ENCODE results near the gene VPS51. TPM values are rescaled to one million over a fixed set of nuclear protein-coding genes. Genes with fewer than 3 reads are reported as not detected.
A peak's percentile ranks its signal among the peaks of the same experiment; 100 is the strongest.

VPS51 gene
- total and polyA plus RNA-seq, 10 of the 15 experiments (the other 5 are each of a cell fraction or from before 2014, with no cell fraction given) = 1.5 to 279 (median 53.2) TPM

DNA sequence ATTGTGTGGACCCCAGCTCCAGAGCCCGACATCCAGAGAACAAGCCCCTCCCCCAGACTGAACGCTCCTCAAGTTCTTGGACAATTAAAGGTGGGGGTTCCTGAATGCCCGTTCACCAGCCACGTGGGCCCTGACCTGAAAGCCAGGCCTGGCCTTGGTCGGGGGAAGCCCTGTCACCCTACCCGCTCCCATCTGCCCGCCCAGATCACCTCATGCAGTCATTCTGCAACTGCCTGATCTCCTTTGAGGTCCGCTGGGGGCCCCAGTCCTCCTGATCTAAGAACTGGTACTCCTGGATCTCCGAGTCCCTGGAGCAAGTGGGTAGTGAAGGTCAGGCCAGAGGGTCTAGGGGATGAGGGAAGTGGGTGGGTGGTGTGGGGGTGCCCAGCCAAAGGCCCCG is 28.6 kb upstream of the VPS51 start (continued):
- TF ChIP-seq, protein P1, sequence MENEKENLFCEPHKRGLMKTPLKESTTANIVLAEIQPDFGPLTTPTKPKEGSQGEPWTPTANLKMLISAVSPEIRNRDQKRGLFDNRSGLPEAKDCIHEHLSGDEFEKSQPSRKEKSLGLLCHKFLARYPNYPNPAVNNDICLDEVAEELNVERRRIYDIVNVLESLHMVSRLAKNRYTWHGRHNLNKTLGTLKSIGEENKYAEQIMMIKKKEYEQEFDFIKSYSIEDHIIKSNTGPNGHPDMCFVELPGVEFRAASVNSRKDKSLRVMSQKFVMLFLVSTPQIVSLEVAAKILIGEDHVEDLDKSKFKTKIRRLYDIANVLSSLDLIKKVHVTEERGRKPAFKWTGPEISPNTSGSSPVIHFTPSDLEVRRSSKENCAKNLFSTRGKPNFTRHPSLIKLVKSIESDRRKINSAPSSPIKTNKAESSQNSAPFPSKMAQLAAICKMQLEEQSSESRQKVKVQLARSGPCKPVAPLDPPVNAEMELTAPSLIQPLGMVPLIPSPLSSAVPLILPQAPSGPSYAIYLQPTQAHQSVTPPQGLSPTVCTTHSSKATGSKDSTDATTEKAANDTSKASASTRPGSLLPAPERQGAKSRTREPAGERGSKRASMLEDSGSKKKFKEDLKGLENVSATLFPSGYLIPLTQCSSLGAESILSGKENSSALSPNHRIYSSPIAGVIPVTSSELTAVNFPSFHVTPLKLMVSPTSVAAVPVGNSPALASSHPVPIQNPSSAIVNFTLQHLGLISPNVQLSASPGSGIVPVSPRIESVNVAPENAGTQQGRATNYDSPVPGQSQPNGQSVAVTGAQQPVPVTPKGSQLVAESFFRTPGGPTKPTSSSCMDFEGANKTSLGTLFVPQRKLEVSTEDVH (IDR thresholded peaks at IDR 0.05; ENCODE audit: low read depth, partially characterized antibody) = no peak
- TF ChIP-seq, protein P2, sequence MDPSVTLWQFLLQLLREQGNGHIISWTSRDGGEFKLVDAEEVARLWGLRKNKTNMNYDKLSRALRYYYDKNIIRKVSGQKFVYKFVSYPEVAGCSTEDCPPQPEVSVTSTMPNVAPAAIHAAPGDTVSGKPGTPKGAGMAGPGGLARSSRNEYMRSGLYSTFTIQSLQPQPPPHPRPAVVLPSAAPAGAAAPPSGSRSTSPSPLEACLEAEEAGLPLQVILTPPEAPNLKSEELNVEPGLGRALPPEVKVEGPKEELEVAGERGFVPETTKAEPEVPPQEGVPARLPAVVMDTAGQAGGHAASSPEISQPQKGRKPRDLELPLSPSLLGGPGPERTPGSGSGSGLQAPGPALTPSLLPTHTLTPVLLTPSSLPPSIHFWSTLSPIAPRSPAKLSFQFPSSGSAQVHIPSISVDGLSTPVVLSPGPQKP (IDR thresholded peaks at IDR 0.05; ENCODE audit: low read depth, low read length) = no peak
- TF ChIP-seq, protein P3, sequence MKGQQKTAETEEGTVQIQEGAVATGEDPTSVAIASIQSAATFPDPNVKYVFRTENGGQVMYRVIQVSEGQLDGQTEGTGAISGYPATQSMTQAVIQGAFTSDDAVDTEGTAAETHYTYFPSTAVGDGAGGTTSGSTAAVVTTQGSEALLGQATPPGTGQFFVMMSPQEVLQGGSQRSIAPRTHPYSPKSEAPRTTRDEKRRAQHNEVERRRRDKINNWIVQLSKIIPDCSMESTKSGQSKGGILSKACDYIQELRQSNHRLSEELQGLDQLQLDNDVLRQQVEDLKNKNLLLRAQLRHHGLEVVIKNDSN (IDR thresholded peaks at IDR 0.05; ENCODE audit: borderline replicate concordance, extremely low read length, insufficient read depth, low read depth, low read length) = no peak
- no peak for TF ChIP-seq NBN (IDR thresholded peaks at IDR 0.05)
- no peak for TF ChIP-seq NFIC (IDR thresholded peaks at IDR 0.05; ENCODE audit: low read depth, low read length)
- TF ChIP-seq ZNF207 (IDR thresholded peaks at IDR 0.05; ENCODE audit: borderline replicate concordance) = no peak
- no peak for TF ChIP-seq HDAC6 (IDR thresholded peaks at IDR 0.05; ENCODE audit: unreplicated experiment)
- TF ChIP-seq, protein P4, sequence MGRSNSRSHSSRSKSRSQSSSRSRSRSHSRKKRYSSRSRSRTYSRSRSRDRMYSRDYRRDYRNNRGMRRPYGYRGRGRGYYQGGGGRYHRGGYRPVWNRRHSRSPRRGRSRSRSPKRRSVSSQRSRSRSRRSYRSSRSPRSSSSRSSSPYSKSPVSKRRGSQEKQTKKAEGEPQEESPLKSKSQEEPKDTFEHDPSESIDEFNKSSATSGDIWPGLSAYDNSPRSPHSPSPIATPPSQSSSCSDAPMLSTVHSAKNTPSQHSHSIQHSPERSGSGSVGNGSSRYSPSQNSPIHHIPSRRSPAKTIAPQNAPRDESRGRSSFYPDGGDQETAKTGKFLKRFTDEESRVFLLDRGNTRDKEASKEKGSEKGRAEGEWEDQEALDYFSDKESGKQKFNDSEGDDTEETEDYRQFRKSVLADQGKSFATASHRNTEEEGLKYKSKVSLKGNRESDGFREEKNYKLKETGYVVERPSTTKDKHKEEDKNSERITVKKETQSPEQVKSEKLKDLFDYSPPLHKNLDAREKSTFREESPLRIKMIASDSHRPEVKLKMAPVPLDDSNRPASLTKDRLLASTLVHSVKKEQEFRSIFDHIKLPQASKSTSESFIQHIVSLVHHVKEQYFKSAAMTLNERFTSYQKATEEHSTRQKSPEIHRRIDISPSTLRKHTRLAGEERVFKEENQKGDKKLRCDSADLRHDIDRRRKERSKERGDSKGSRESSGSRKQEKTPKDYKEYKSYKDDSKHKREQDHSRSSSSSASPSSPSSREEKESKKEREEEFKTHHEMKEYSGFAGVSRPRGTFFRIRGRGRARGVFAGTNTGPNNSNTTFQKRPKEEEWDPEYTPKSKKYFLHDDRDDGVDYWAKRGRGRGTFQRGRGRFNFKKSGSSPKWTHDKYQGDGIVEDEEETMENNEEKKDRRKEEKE (IDR thresholded peaks at IDR 0.05) = no peak
- no peak; the same call in 1 of the 2 replicates for TF ChIP-seq GATAD2B (conservative IDR thresholded peaks at IDR 0.05; ENCODE audit: low read depth)
- TF ChIP-seq POU2F2 (IDR thresholded peaks at IDR 0.05; ENCODE audit: borderline replicate concordance, low read depth, low read length) = no peak
- no peak for TF ChIP-seq NFYB (IDR thresholded peaks at IDR 0.05; ENCODE audit: insufficient read depth, low read depth, low read length)
- no peak for TF ChIP-seq CREB1 (IDR thresholded peaks at IDR 0.05; ENCODE audit: low read depth)
- no peak for TF ChIP-seq POLR2AphosphoS5 (IDR thresholded peaks at IDR 0.05; ENCODE audit: low read length)
- peak; percentile 12 to 39; a peak in 1 of 4 replicates for TF ChIP-seq IKZF2 (IDR thresholded peaks at IDR 0.05)
- no peak for TF ChIP-seq JUND (IDR thresholded peaks at IDR 0.05; ENCODE audit: low read depth, low read length)
- TF ChIP-seq SIX5 (IDR thresholded peaks at IDR 0.05; ENCODE audit: low read depth, low read length, severe bottlenecking) = no peak
- TF ChIP-seq PAX5 (IDR thresholded peaks at IDR 0.05; ENCODE audit: borderline replicate concordance, low read depth, low read length) = peak; percentile 47; the same call in 1 of the 2 replicates
- peak; percentile 89 for TF ChIP-seq EED (IDR thresholded peaks at IDR 0.05; ENCODE audit: low read depth)
- TF ChIP-seq NR2F1 (conservative IDR thresholded peaks at IDR 0.05) = peak; percentile 53; the same call in 1 of the 2 replicates
- peak; percentile 30; the same call in 1 of the 2 replicates for TF ChIP-seq DPF2 (IDR thresholded peaks at IDR 0.05)
- TF ChIP-seq ZNF384 (IDR thresholded peaks at IDR 0.05; ENCODE audit: borderline replicate concordance, low read depth, low read length) = no peak
- no peak for TF ChIP-seq RAD51 (IDR thresholded peaks at IDR 0.05)
- no peak for TF ChIP-seq ZBED1 (IDR thresholded peaks at IDR 0.05; ENCODE audit: borderline replicate concordance)
- TF ChIP-seq JUNB (IDR thresholded peaks at IDR 0.05) = peak; percentile 80
- no peak for TF ChIP-seq ZZZ3 (IDR thresholded peaks at IDR 0.05; ENCODE audit: control insufficient read depth, insufficient read length, low read depth)
- TF ChIP-seq NFXL1 (IDR thresholded peaks at IDR 0.05; ENCODE audit: borderline replicate concordance) = no peak

All from GM12878 (cell line).